Astrocyte (in vitro differentiated cells and primary cell): ENCODE data around the gene KLC3.

Experiments
- EZH2 ChIP-seq: IDR thresholded peaks from 2 replicates; pipeline ENCODE4 v1.6.1; 2012; ENCODE audit warnings: mild to moderate bottlenecking, low read length, inconsistent platforms; ENCODE audit not compliant: insufficient read depth
- TF ChIP-seq, protein P1 (sequence below): IDR thresholded peaks from 2 replicates; pipeline ENCODE4 v1.5.1; 2011; ENCODE audit warnings: low read depth, mild to moderate bottlenecking, inconsistent platforms, low read length, moderate library complexity; ENCODE audit not compliant: insufficient read depth

- TF ChIP-seq, protein P1, sequence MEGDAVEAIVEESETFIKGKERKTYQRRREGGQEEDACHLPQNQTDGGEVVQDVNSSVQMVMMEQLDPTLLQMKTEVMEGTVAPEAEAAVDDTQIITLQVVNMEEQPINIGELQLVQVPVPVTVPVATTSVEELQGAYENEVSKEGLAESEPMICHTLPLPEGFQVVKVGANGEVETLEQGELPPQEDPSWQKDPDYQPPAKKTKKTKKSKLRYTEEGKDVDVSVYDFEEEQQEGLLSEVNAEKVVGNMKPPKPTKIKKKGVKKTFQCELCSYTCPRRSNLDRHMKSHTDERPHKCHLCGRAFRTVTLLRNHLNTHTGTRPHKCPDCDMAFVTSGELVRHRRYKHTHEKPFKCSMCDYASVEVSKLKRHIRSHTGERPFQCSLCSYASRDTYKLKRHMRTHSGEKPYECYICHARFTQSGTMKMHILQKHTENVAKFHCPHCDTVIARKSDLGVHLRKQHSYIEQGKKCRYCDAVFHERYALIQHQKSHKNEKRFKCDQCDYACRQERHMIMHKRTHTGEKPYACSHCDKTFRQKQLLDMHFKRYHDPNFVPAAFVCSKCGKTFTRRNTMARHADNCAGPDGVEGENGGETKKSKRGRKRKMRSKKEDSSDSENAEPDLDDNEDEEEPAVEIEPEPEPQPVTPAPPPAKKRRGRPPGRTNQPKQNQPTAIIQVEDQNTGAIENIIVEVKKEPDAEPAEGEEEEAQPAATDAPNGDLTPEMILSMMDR, result no peak
- no peak for TF ChIP-seq EZH2
These were observed 48.7 kb upstream of the KLC3 start for GRCh38 chr19:45291834-45292233.
